ENCODE data around the gene ZNF716.

The ZNF716 gene

GRCh38 chr7:57412168-57412567, 37.8 kb upstream of the ZNF716 start:
- ATAC-seq (ENCODE audit: insufficient read depth, low read depth) = no peak
- no peaks in the 10 kb centered on the region for H3K27me3 ChIP-seq (ENCODE audit: insufficient read depth, low read length, poor library complexity)

GRCh38 chr7:57412618-57413017, 37.4 kb upstream of the ZNF716 start:
- Histone ChIP-seq H3K79me2 (ENCODE audit: insufficient read depth, low read length) (no peaks in the 10 kb centered on the region), H2AFZ (ENCODE audit: low read depth, low read length) (no peak overlapping the region), H3K9me3 (ENCODE audit: insufficient read depth, low read length, severe bottlenecking) (peaks cover 39% of the 10 kb centered on the region), H3K27me3 (ENCODE audit: insufficient read depth, low read length, poor library complexity) (no peaks in the 10 kb centered on the region), H3K9ac (ENCODE audit: low read depth, low read length) (no peak overlapping the region), H3K4me2 (ENCODE audit: insufficient read depth, low read length) (no peak overlapping the region), H3K27ac (ENCODE audit: low read length) (no peak overlapping the region), H3K4me3 (ENCODE audit: low read depth in 1 of 2, low read length in 2 of 2) (no peak overlapping the region), H3K36me3 (ENCODE audit: insufficient read depth, low read length) (no peaks in the 10 kb centered on the region), H3K4me1 (ENCODE audit: insufficient read depth, low read length) (no peaks in the 10 kb centered on the region), H4K20me1 (ENCODE audit: insufficient read depth, low read length) (no peaks in the 10 kb centered on the region)
- DNase-seq (no peak), ATAC-seq (ENCODE audit: insufficient read depth, low read depth) (no peak)
- TF ChIP-seq CTCF (IDR thresholded peaks at IDR 0.05; ENCODE audit: borderline replicate concordance, extremely low read depth, low read length, poor library complexity, severe bottlenecking) (no peak), EZH2 (IDR thresholded peaks at IDR 0.05; ENCODE audit: borderline replicate concordance, low read depth, low read length, severe bottlenecking) (no peak)

More at GRCh38 chr7:57412168-57412567, 37.8 kb upstream of the ZNF716 start:
- no peak overlapping the region for H3K9ac ChIP-seq (ENCODE audit: low read depth, low read length)
- no peak overlapping the region for H3K4me2 ChIP-seq (ENCODE audit: insufficient read depth, low read length)
- H3K4me1 ChIP-seq (ENCODE audit: insufficient read depth, low read length) = no peaks in the 10 kb centered on the region
- H2AFZ ChIP-seq (ENCODE audit: low read depth, low read length) = no peak overlapping the region
- no peak overlapping the region for H3K4me3 ChIP-seq (ENCODE audit: low read depth in 1 of 2, low read length in 2 of 2)
- TF ChIP-seq CTCF (IDR thresholded peaks at IDR 0.05; ENCODE audit: borderline replicate concordance, extremely low read depth, low read length, poor library complexity, severe bottlenecking) = no peak
- no peak for TF ChIP-seq EZH2 (IDR thresholded peaks at IDR 0.05; ENCODE audit: borderline replicate concordance, low read depth, low read length, severe bottlenecking)
- DNase-seq = no peak
- no peak overlapping the region for H3K27ac ChIP-seq (ENCODE audit: low read length)
- no peaks in the 10 kb centered on the region for H3K36me3 ChIP-seq (ENCODE audit: insufficient read depth, low read length)
- peaks cover 35% of the 10 kb centered on the region for H3K9me3 ChIP-seq (ENCODE audit: insufficient read depth, low read length, severe bottlenecking)
- no peaks in the 10 kb centered on the region for H3K79me2 ChIP-seq (ENCODE audit: insufficient read depth, low read length)
- H4K20me1 ChIP-seq (ENCODE audit: insufficient read depth, low read length) = no peaks in the 10 kb centered on the region

- H3K79me2 ChIP-seq (ENCODE audit: insufficient read depth, low read length) = no peaks in the 10 kb centered on the region
- H3K36me3 ChIP-seq (ENCODE audit: insufficient read depth, low read length) = no peaks in the 10 kb centered on the region
- ATAC-seq (ENCODE audit: insufficient read depth, low read depth) (no peak), DNase-seq (no peak)
- no peaks in the 10 kb centered on the region for H3K27me3 ChIP-seq (ENCODE audit: insufficient read depth, low read length, poor library complexity)
- no peak overlapping the region for H3K4me2 ChIP-seq (ENCODE audit: insufficient read depth, low read length)
- H3K4me1 ChIP-seq (ENCODE audit: insufficient read depth, low read length) = no peaks in the 10 kb centered on the region
- TF ChIP-seq CTCF (IDR thresholded peaks at IDR 0.05; ENCODE audit: borderline replicate concordance, extremely low read depth, low read length, poor library complexity, severe bottlenecking) = no peak
- TF ChIP-seq EZH2 (IDR thresholded peaks at IDR 0.05; ENCODE audit: borderline replicate concordance, low read depth, low read length, severe bottlenecking) = no peak
- H4K20me1 ChIP-seq (ENCODE audit: insufficient read depth, low read length) = no peaks in the 10 kb centered on the region
- H3K27ac ChIP-seq (ENCODE audit: low read length) = no peak overlapping the region
- no peak overlapping the region for H3K4me3 ChIP-seq (ENCODE audit: low read depth in 1 of 2, low read length in 2 of 2)
- peaks cover 44% of the 10 kb centered on the region for H3K9me3 ChIP-seq (ENCODE audit: insufficient read depth, low read length, severe bottlenecking)
- H2AFZ ChIP-seq (ENCODE audit: low read depth, low read length) = no peak overlapping the region
- no peak overlapping the region for H3K9ac ChIP-seq (ENCODE audit: low read depth, low read length)
Measured at GRCh38 chr7:57413529-57414398, 36.2 kb upstream of the ZNF716 start.
